HAP-1 (cell line): Measurements from ENCODE around the gene KIF6.

ENCODE experiments used
- DNase-seq, 2 experiments: peaks; one replicate each; pipeline ENCODE4 v3.0.0-alpha.2; 2016 to 2020; ENCODE audit warnings: low spot score in 2 of 2
- H3K27me3 ChIP-seq: fragments of 250-450 bp; sonication (Bioruptor Pico); 2 replicates; pipeline ENCODE4 v1.5.1; 2020; ENCODE audit warnings: low read depth, mild to moderate bottlenecking, moderate library complexity
- H3K36me3 ChIP-seq: fragments of 250-450 bp; sonication (Bioruptor Pico); replicated peaks from 2 replicates; pipeline ENCODE4 v1.5.1; 2020; ENCODE audit warnings: mild to moderate bottlenecking
- H3K4me1 ChIP-seq: fragments of 250-450 bp; sonication (Bioruptor Pico); 2 replicates; pipeline ENCODE4 v1.5.1; 2020; ENCODE audit warnings: mild to moderate bottlenecking
- H3K4me3 ChIP-seq: fragments of 250-450 bp; sonication (Bioruptor Pico); 2 replicates; pipeline ENCODE4 v1.5.1; 2020; ENCODE audit warnings: mild to moderate bottlenecking, moderate library complexity
- H3K9me3 ChIP-seq: fragments of 250-450 bp; sonication (Bioruptor Pico); 2 replicates; pipeline ENCODE4 v1.5.1; 2020; ENCODE audit warnings: mild to moderate bottlenecking, moderate library complexity
- in situ Hi-C: fragments of 300-500 bp; cut with MboI; formaldehyde crosslinking; loops from 3 replicates; pipeline ENCODE4 v1.14.3; 2020; ENCODE audit warnings: low sequenced_read_pairs, inconsistent platforms, mixed read lengths

Gene KIF6

GRCh38 chr6:39304951-39305350 is 420.3 kb downstream of the KIF6 start:
- no peak overlapping the region for H3K4me3 ChIP-seq
- in situ Hi-C loops, result loop anchor here (5.0 to 10.0 kb wide), 5 partner anchors 73 to 430 kb away; no protein-coding TSS in a partner anchor
- H3K27me3 ChIP-seq, result no peaks in the 10 kb centered on the region
- H3K4me1 ChIP-seq, result no peaks in the 10 kb centered on the region
- DNase-seq, result no peak
- H3K36me3 ChIP-seq, result no peaks in the 10 kb centered on the region
- H3K9me3 ChIP-seq, result no peaks in the 10 kb centered on the region

GRCh38 chr6:39303425-39304153 is 421.6 kb downstream of the KIF6 start:
- Histone ChIP-seq H3K36me3 (no peaks in the 10 kb centered on the region), H3K4me1 (no peaks in the 10 kb centered on the region), H3K9me3 (no peaks in the 10 kb centered on the region), H3K4me3 (no peak overlapping the region), H3K27me3 (peaks cover 10% of the 10 kb centered on the region)
- in situ Hi-C loops, result loop anchor here (5.0 to 10.0 kb wide), 5 partner anchors 71 to 429 kb away; no protein-coding TSS in a partner anchor
- DNase-seq, result no peak

- H3K4me1 ChIP-seq, result no peaks in the 10 kb centered on the region
- DNase-seq, result peak; percentile 71 to 91
- in situ Hi-C loops, result loop anchor here (5.0 to 10.0 kb wide), 5 partner anchors 71 to 428 kb away; no protein-coding TSS in a partner anchor
- no peaks in the 10 kb centered on the region for H3K9me3 ChIP-seq
- peaks cover 13% of the 10 kb centered on the region for H3K27me3 ChIP-seq
- no peaks in the 10 kb centered on the region for H3K36me3 ChIP-seq
- H3K4me3 ChIP-seq, result no peak overlapping the region
Measured at GRCh38 chr6:39302669-39303424, 422.4 kb downstream of the KIF6 start.

GRCh38 chr6:39302011-39302410 is 423.2 kb downstream of the KIF6 start:
- in situ Hi-C loops, result loop anchor here (5.0 to 10.0 kb wide), 5 partner anchors 70 to 427 kb away; no protein-coding TSS in a partner anchor
- no peak for DNase-seq
- H3K36me3 ChIP-seq, result no peaks in the 10 kb centered on the region
- H3K27me3 ChIP-seq, result peaks cover 13% of the 10 kb centered on the region
- H3K4me3 ChIP-seq, result no peak overlapping the region
- H3K4me1 ChIP-seq, result no peaks in the 10 kb centered on the region
- no peaks in the 10 kb centered on the region for H3K9me3 ChIP-seq

- in situ Hi-C loops, result loop anchor here (5.0 to 10.0 kb wide), 5 partner anchors 69 to 427 kb away; no protein-coding TSS in a partner anchor
- peak in 1 of 2 experiments; percentile 50 for DNase-seq
- peaks cover 13% of the 10 kb centered on the region for H3K27me3 ChIP-seq
Measured at GRCh38 chr6:39301606-39302005, 423.6 kb downstream of the KIF6 start.

GRCh38 chr6:39300739-39301138 is 424.5 kb downstream of the KIF6 start:
- H3K4me1 ChIP-seq, result no peaks in the 10 kb centered on the region
- no peaks in the 10 kb centered on the region for H3K9me3 ChIP-seq
- H3K27me3 ChIP-seq, result peaks cover 13% of the 10 kb centered on the region
- no peak overlapping the region for H3K4me3 ChIP-seq
- no peak for DNase-seq
- in situ Hi-C loops, result loop anchor here (5.0 to 10.0 kb wide), 5 partner anchors 68 to 426 kb away; no protein-coding TSS in a partner anchor
- H3K36me3 ChIP-seq, result no peaks in the 10 kb centered on the region

More at GRCh38 chr6:39301606-39302005, 423.6 kb downstream of the KIF6 start:
- Histone ChIP-seq H3K9me3 (no peaks in the 10 kb centered on the region), H3K4me3 (no peak overlapping the region), H3K4me1 (no peaks in the 10 kb centered on the region), H3K36me3 (no peaks in the 10 kb centered on the region)

- H3K36me3 ChIP-seq, result no peaks in the 10 kb centered on the region
- H3K9me3 ChIP-seq, result no peaks in the 10 kb centered on the region
- no peaks in the 10 kb centered on the region for H3K4me1 ChIP-seq
- DNase-seq, result no peak
- in situ Hi-C loops, result no loop called here
- H3K4me3 ChIP-seq, result no peak overlapping the region
- peaks cover 13% of the 10 kb centered on the region for H3K27me3 ChIP-seq
Measured at GRCh38 chr6:39298061-39298460, 427.1 kb downstream of the KIF6 start.

GRCh38 chr6:39296745-39297640 is 428.2 kb downstream of the KIF6 start:
- H3K27me3 ChIP-seq, result peaks cover 13% of the 10 kb centered on the region
- in situ Hi-C loops, result no loop called here

GRCh38 chr6:39295611-39296011 is 429.6 kb downstream of the KIF6 start:
- H3K9me3 ChIP-seq, result no peaks in the 10 kb centered on the region
- DNase-seq, result no peak
- H3K4me1 ChIP-seq, result no peaks in the 10 kb centered on the region
- no peak overlapping the region for H3K4me3 ChIP-seq
- in situ Hi-C loops, result no loop called here
- H3K36me3 ChIP-seq, result no peaks in the 10 kb centered on the region
- peaks cover 13% of the 10 kb centered on the region for H3K27me3 ChIP-seq

More at GRCh38 chr6:39296745-39297640, 428.2 kb downstream of the KIF6 start:
- Histone ChIP-seq H3K4me1 (no peaks in the 10 kb centered on the region), H3K9me3 (no peaks in the 10 kb centered on the region), H3K4me3 (no peak overlapping the region), H3K36me3 (no peaks in the 10 kb centered on the region)
- no peak for DNase-seq

GRCh38 chr6:39294899-39295298 is 430.3 kb downstream of the KIF6 start:
- H3K36me3 ChIP-seq, result no peaks in the 10 kb centered on the region
- H3K27me3 ChIP-seq, result peaks cover 13% of the 10 kb centered on the region
- H3K9me3 ChIP-seq, result no peaks in the 10 kb centered on the region
- in situ Hi-C loops, result no loop called here
- no peak for DNase-seq
- H3K4me3 ChIP-seq, result no peak overlapping the region
- H3K4me1 ChIP-seq, result no peaks in the 10 kb centered on the region

- no peak for DNase-seq
- in situ Hi-C loops, result no loop called here
- H3K9me3 ChIP-seq, result no peaks in the 10 kb centered on the region
Measured at GRCh38 chr6:39294133-39294532, 431.1 kb downstream of the KIF6 start.

GRCh38 chr6:39292637-39293036 is 432.6 kb downstream of the KIF6 start:
- Histone ChIP-seq H3K36me3 (no peaks in the 10 kb centered on the region), H3K27me3 (peaks cover 2% of the 10 kb centered on the region; the same call in 1 of the 2 replicates), H3K4me1 (no peaks in the 10 kb centered on the region), H3K9me3 (no peaks in the 10 kb centered on the region), H3K4me3 (no peak overlapping the region)
- DNase-seq, result no peak
- in situ Hi-C loops, result no loop called here

More at GRCh38 chr6:39294133-39294532, 431.1 kb downstream of the KIF6 start:
- Histone ChIP-seq H3K27me3 (peaks cover 11% of the 10 kb centered on the region), H3K4me3 (no peak overlapping the region), H3K4me1 (no peaks in the 10 kb centered on the region), H3K36me3 (no peaks in the 10 kb centered on the region)

- no peak for DNase-seq
- no peaks in the 10 kb centered on the region for H3K36me3 ChIP-seq
- H3K4me1 ChIP-seq, result no peaks in the 10 kb centered on the region
- H3K9me3 ChIP-seq, result no peaks in the 10 kb centered on the region
- in situ Hi-C loops, result no loop called here
- no peak overlapping the region for H3K4me3 ChIP-seq
- peaks cover 2% of the 10 kb centered on the region; the same call in 1 of the 2 replicates for H3K27me3 ChIP-seq
Measured at GRCh38 chr6:39289490-39289889, 435.7 kb downstream of the KIF6 start.
